Peyer's patch (tissue), 4 donors: Measurements from ENCODE around the gene LRP5.

ENCODE experiments used
- CTCF ChIP-seq, 6 experiments: fragments of 450-650 bp in 4 of 6; fragments of 200-600 bp in 2 of 6; sonication (generic) in 1 of 6; IDR thresholded peaks; one replicate each; pipeline ENCODE4 v1.5.1; 2017 to 2019; ENCODE audit warnings: antibody characterized with exemption in 6 of 6, mild to moderate bottlenecking in 3 of 6, moderate library complexity in 1 of 6
- POLR2A ChIP-seq, 2 donors: fragments of 450-650 bp; IDR thresholded peaks; one replicate each; pipeline ENCODE4 v1.5.1; 2017; ENCODE audit warnings: antibody characterized with exemption in 2 of 2, mild to moderate bottlenecking in 2 of 2, moderate library complexity in 2 of 2

- no peak for TF ChIP-seq CTCF (IDR thresholded peaks at IDR 0.05)
- TF ChIP-seq POLR2A (IDR thresholded peaks at IDR 0.05): no peak
Observed at GRCh38 chr11:68463714-68464113, 151.3 kb downstream of the LRP5 start.
